Osteoblast (primary cell): ENCODE results near the gene PTGES3. TPM values are rescaled to one million over a fixed set of nuclear protein-coding genes. Genes with fewer than 3 reads are reported as not detected.

Experiments
- DNase-seq: peaks from one replicate; pipeline ENCODE4 v3.0.0; 2011; ENCODE audit warnings: low spot score, mixed read lengths; ENCODE audit not compliant: insufficient read length; ENCODE audit errors: missing footprints
- H2AFZ ChIP-seq: 2 replicates; pipeline ENCODE4 v1.6.0; 2011; ENCODE audit warnings: mild to moderate bottlenecking, low read length
- H3K27ac ChIP-seq: 2 replicates; pipeline ENCODE4 v1.5.1; 2011; ENCODE audit warnings: mild to moderate bottlenecking, low read depth, low read length, moderate library complexity
- H3K27me3 ChIP-seq: 2 replicates; pipeline ENCODE4 v1.6.0; 2012; ENCODE audit warnings: mild to moderate bottlenecking, control low read depth, inconsistent platforms, low read length, moderate library complexity; ENCODE audit not compliant: insufficient read depth
- H3K36me3 ChIP-seq: 2 replicates; pipeline ENCODE4 v1.5.1; 2011; ENCODE audit warnings: mild to moderate bottlenecking, low read length, control low read depth, moderate library complexity; ENCODE audit not compliant: insufficient read depth
- H3K4me1 ChIP-seq: 2 replicates; pipeline ENCODE4 v1.5.1; 2011; ENCODE audit warnings: mild to moderate bottlenecking, low read length, control low read depth, moderate library complexity; ENCODE audit not compliant: insufficient read depth
- H3K4me2 ChIP-seq: 2 replicates; pipeline ENCODE4 v1.6.0; 2011; ENCODE audit warnings: mild to moderate bottlenecking, low read length; ENCODE audit not compliant: insufficient read depth
- H3K4me3 ChIP-seq: fragments of 200-600 bp; sonication (generic); 3 replicates; pipeline ENCODE4 v1.5.1; 2012; ENCODE audit warnings: mild to moderate bottlenecking, low read length, inconsistent platforms; ENCODE audit not compliant: insufficient read depth
- H3K79me2 ChIP-seq: 2 replicates; pipeline ENCODE4 v1.6.0; 2012; ENCODE audit warnings: mild to moderate bottlenecking, low read length, control low read depth, inconsistent platforms; ENCODE audit not compliant: insufficient read depth
- H3K9me3 ChIP-seq: 2 replicates; pipeline ENCODE4 v1.5.1; 2011; ENCODE audit warnings: low read depth, low read length, control low read depth
- H4K20me1 ChIP-seq: 2 replicates; pipeline ENCODE4 v1.6.0; 2012; ENCODE audit warnings: mild to moderate bottlenecking, low read length, control low read depth; ENCODE audit not compliant: insufficient read depth
- CTCF ChIP-seq: IDR thresholded peaks from 2 replicates; pipeline ENCODE4 v1.5.1; 2011; ENCODE audit warnings: mild to moderate bottlenecking, low read depth, low read length, moderate library complexity; ENCODE audit errors: extremely low read depth
- total RNA-seq: library from RNA; depleted of rRNA; stranded (reverse); fragments of >200 nt; gene quantifications from 2 replicates; pipeline ENCODE4 v1.2.3, GENCODE V29; 2012

PTGES3 gene
- total RNA-seq, 1 donor, result 63.0 TPM

GRCh38 chr12:56723352-56723751, 35.3 kb upstream of the PTGES3 start:
- Histone ChIP-seq H3K27ac (peak overlapping the region; percentile 98), H2AFZ (no peak overlapping the region), H3K4me2 (peak overlapping the region; percentile 98), H3K4me3 (peak overlapping the region; percentile 100), H3K27me3 (no peaks in the 10 kb centered on the region), H3K36me3 (peaks cover 44% of the 10 kb centered on the region), H3K4me1 (peaks cover 31% of the 10 kb centered on the region), H3K79me2 (peaks cover 68% of the 10 kb centered on the region), H3K9me3 (no peaks in the 10 kb centered on the region), H4K20me1 (peaks cover 57% of the 10 kb centered on the region)
- no peak for TF ChIP-seq CTCF
- DNase-seq, result no peak

GRCh38 chr12:56722832-56723231, 34.7 kb upstream of the PTGES3 start:
- peak overlapping the region; percentile 100 for H3K4me3 ChIP-seq
- peaks cover 71% of the 10 kb centered on the region for H3K79me2 ChIP-seq
- peaks cover 31% of the 10 kb centered on the region for H3K4me1 ChIP-seq
- H3K36me3 ChIP-seq, result peaks cover 44% of the 10 kb centered on the region
- no peaks in the 10 kb centered on the region for H3K9me3 ChIP-seq
- H4K20me1 ChIP-seq, result peaks cover 57% of the 10 kb centered on the region
- DNase-seq, result no peak
- no peak for TF ChIP-seq CTCF
- H3K27me3 ChIP-seq, result no peaks in the 10 kb centered on the region
- peak overlapping the region; percentile 98 for H3K4me2 ChIP-seq
- peak overlapping the region; percentile 98 for H3K27ac ChIP-seq
- H2AFZ ChIP-seq, result no peak overlapping the region

- no peaks in the 10 kb centered on the region for H3K9me3 ChIP-seq
- H3K27ac ChIP-seq, result peak overlapping the region; percentile 47
- TF ChIP-seq CTCF, result no peak
- peaks cover 44% of the 10 kb centered on the region for H3K36me3 ChIP-seq
- no peaks in the 10 kb centered on the region for H3K27me3 ChIP-seq
- H2AFZ ChIP-seq, result no peak overlapping the region
- no peak for DNase-seq
- H3K79me2 ChIP-seq, result peaks cover 79% of the 10 kb centered on the region
- H3K4me1 ChIP-seq, result peaks cover 31% of the 10 kb centered on the region
- H3K4me2 ChIP-seq, result peak overlapping the region; percentile 98
- peaks cover 65% of the 10 kb centered on the region for H4K20me1 ChIP-seq
- H3K4me3 ChIP-seq, result no peak overlapping the region
These were observed 33.6 kb upstream of the PTGES3 start for GRCh38 chr12:56721721-56722120.

GRCh38 chr12:56721216-56721615, 33.1 kb upstream of the PTGES3 start:
- H3K9me3 ChIP-seq, result no peaks in the 10 kb centered on the region
- peaks cover 44% of the 10 kb centered on the region for H3K36me3 ChIP-seq
- H3K4me3 ChIP-seq, result no peak overlapping the region
- peak overlapping the region; percentile 98 for H3K4me2 ChIP-seq
- no peaks in the 10 kb centered on the region for H3K27me3 ChIP-seq
- peaks cover 84% of the 10 kb centered on the region for H3K79me2 ChIP-seq
- peaks cover 70% of the 10 kb centered on the region for H4K20me1 ChIP-seq
- no peak for TF ChIP-seq CTCF
- peaks cover 31% of the 10 kb centered on the region for H3K4me1 ChIP-seq
- H2AFZ ChIP-seq, result no peak overlapping the region
- peak overlapping the region; percentile 47 for H3K27ac ChIP-seq
- no peak for DNase-seq
